Measurements from ENCODE around the gene GADL1.

DNA sequence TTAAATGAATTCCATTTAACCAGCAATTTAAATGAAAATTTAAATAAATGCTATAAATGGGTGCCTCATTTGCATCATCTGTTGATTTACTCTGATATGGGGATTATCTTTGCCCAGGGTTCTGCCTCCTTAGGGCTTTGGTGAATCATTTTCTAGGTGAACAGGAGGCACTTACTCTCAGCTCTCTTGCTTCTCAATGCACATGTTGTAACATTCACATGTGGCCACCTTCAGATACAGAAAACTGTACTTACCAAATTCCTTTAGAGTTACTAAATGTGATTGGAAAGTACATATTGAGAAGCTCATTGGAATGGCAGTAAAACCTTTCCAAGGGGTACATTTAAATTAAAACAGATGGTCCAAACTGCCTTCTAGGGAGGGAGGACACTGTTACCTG, 20.8 kb downstream of the GADL1 start:
- TF ChIP-seq, protein P1, sequence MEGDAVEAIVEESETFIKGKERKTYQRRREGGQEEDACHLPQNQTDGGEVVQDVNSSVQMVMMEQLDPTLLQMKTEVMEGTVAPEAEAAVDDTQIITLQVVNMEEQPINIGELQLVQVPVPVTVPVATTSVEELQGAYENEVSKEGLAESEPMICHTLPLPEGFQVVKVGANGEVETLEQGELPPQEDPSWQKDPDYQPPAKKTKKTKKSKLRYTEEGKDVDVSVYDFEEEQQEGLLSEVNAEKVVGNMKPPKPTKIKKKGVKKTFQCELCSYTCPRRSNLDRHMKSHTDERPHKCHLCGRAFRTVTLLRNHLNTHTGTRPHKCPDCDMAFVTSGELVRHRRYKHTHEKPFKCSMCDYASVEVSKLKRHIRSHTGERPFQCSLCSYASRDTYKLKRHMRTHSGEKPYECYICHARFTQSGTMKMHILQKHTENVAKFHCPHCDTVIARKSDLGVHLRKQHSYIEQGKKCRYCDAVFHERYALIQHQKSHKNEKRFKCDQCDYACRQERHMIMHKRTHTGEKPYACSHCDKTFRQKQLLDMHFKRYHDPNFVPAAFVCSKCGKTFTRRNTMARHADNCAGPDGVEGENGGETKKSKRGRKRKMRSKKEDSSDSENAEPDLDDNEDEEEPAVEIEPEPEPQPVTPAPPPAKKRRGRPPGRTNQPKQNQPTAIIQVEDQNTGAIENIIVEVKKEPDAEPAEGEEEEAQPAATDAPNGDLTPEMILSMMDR (IDR thresholded peaks at IDR 0.05; ENCODE audit: poor library complexity): no peak
- TF ChIP-seq EZH2 (IDR thresholded peaks at IDR 0.05; ENCODE audit: borderline replicate concordance) (no peak), EZH2phosphoT487 (IDR thresholded peaks at IDR 0.05; ENCODE audit: low read depth, severe bottlenecking, unreplicated experiment) (no peak)

All from hepatocyte (in vitro differentiated cells).